Omental fat pad (tissue), 4 donors: Measurements from ENCODE around the gene TTLL11. TPM values are rescaled to one million over a fixed set of nuclear protein-coding genes. Genes with fewer than 3 reads are reported as not detected.
A peak's percentile ranks its signal among the peaks of the same experiment; 100 is the strongest.

Source experiments
- ATAC-seq: fragments of 150-250 bp; one replicate; pipeline ENCODE4 v1.9.1; 2016; ENCODE audit warnings: mild to moderate bottlenecking, moderate library complexity; ENCODE audit not compliant: low FRiP score
- DNase-seq: peaks from one replicate; pipeline ENCODE4 v3.0.0-alpha.2; 2019; ENCODE audit warnings: low spot score
- total RNA-seq, 4 donors: library from RNA; depleted of rRNA; stranded (reverse); fragments of >200 nt; gene quantifications; one replicate each; pipeline ENCODE4 v1.1.0, GENCODE V29; 2016
- TF ChIP-seq, protein P1 (sequence below), 3 donors: fragments of 450-650 bp; IDR thresholded peaks; one replicate each; pipeline ENCODE4 v1.5.1; 2016 to 2017; ENCODE audit warnings: antibody characterized with exemption in 3 of 3, mild to moderate bottlenecking in 3 of 3, moderate library complexity in 2 of 3

The TTLL11 gene
- total RNA-seq, 4 donors from 2014 or later, result 7.0 to 16.0 (median 10.2) TPM

DNA sequence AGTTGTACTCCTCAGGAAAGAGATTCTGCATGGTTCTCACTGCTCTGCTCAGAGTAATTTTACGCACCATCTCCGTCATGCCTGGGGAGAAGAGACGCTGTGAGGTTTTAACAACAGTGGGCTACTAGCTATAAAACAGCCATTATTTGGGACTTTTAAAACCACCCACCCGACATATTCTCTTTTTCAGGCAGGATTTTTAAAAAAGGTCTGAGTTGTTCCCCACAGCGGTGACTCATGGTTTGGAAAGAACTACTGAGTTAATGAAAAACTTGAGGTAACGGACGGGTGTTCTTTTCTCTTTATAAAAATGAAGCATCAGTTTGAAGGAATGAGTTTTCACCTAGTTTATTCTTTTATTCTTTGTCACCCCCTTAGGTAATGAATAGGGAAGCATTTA lies 61.3 kb downstream of the TTLL11 start:
- TF ChIP-seq, protein P1, sequence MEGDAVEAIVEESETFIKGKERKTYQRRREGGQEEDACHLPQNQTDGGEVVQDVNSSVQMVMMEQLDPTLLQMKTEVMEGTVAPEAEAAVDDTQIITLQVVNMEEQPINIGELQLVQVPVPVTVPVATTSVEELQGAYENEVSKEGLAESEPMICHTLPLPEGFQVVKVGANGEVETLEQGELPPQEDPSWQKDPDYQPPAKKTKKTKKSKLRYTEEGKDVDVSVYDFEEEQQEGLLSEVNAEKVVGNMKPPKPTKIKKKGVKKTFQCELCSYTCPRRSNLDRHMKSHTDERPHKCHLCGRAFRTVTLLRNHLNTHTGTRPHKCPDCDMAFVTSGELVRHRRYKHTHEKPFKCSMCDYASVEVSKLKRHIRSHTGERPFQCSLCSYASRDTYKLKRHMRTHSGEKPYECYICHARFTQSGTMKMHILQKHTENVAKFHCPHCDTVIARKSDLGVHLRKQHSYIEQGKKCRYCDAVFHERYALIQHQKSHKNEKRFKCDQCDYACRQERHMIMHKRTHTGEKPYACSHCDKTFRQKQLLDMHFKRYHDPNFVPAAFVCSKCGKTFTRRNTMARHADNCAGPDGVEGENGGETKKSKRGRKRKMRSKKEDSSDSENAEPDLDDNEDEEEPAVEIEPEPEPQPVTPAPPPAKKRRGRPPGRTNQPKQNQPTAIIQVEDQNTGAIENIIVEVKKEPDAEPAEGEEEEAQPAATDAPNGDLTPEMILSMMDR (IDR thresholded peaks at IDR 0.05), result no peak
- peak; percentile 41 for ATAC-seq
- DNase-seq, result no peak

DNA sequence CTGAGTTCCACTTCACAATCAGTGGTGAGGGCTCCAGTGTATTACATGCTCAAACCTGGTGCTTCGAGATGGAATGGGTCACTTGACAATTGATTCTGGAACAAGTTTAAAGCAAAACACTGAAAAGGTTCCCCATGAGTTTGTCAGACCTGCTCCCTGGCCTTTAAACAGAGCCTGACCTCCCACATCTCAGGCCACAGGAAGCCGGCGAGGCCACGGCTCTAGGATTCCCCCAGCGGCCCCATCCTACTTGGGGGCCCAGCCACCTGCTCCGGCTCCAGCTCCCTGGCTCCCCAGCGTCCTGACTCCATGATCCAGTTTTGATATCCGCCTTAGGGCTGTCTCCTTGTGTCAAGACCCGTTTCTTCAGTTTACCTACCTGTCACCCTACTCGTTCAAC lies 62.0 kb downstream of the TTLL11 start:
- DNase-seq, result no peak
- TF ChIP-seq, protein P1 (IDR thresholded peaks at IDR 0.05), result no peak
- peak; percentile 32 for ATAC-seq

- no peak for ATAC-seq
- TF ChIP-seq, protein P1 (IDR thresholded peaks at IDR 0.05), result no peak
- DNase-seq, result no peak
These were observed 62.8 kb downstream of the TTLL11 start for GRCh38 chr9:122030357-122030756.

DNA sequence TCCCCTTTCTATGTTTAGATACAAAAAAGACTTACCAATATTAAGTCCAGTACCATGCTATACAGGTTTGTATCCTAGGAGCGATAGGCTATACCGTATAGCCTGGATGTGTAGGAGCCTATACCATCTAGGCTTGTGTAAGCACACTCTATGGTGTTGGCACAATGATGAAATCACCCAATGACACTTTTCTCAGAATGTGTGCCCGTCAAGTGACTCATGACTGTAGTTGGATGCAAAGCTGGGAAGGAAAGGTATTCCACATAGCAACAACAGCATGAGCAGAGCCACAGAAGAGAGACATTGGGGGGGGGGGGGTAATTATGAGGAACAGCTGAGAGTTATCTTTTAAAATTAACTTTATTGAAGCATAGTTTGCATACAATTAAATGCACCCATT lies 63.2 kb downstream of the TTLL11 start:
- TF ChIP-seq, protein P1 (IDR thresholded peaks at IDR 0.05), result no peak
- ATAC-seq, result no peak

GRCh38 chr9:122028089-122028488 lies 65.0 kb downstream of the TTLL11 start:
- TF ChIP-seq, protein P1 (IDR thresholded peaks at IDR 0.05), result no peak
- ATAC-seq, result no peak

More for the DNA sequence above, 63.2 kb downstream of the TTLL11 start:
- no peak for DNase-seq

DNA sequence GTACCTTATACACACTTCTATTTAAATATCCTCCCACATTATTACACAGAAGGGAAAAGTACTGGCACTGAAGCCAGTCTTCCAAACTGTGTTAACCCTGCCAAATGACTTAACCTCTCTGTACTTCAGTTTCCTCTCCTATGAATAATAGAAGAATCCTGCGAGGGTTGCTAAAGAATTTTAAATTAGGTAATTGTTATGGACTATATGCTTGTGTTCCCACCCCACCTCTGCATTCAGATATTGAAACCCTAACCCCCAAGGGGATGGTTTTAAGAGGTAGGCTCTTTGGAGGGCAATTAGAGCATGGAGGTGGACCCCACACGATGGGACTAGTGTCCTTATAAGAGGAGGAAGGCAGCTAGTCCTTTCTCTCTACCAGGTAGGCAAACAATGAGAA lies 72.7 kb downstream of the TTLL11 start:
- no peak for ATAC-seq
- TF ChIP-seq, protein P1 (IDR thresholded peaks at IDR 0.05), result no peak
- DNase-seq, result no peak

More at GRCh38 chr9:122028089-122028488, 65.0 kb downstream of the TTLL11 start:
- DNase-seq, result no peak

DNA sequence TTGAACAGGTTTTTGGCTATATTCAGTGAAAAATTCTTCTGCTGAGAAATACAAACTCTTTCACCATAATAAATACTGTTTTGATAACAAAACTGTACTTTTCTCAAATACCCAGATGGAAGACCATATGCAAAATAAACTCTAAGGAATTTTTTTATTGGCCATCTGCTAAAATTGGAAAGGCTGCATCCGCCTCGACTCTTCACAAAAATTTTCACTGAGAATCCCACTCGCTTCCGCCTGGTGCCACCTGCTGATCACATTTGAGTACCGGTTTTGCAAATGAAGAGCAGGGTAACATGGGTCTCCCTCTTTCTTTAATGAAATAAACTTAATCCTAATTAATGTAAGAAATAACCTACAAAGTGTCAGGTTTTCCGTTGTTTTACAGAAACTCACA lies 76.4 kb downstream of the TTLL11 start:
- TF ChIP-seq, protein P1 (IDR thresholded peaks at IDR 0.05), result no peak
- DNase-seq, result no peak
- no peak for ATAC-seq
